GM12875 (cell line): ENCODE data around the gene RNF44.

Experiments
- H3K4me3 ChIP-seq: one replicate; pipeline ENCODE4 v1.5.1; 2011; ENCODE audit warnings: low read depth, low read length, control low read depth
- CTCF ChIP-seq: IDR thresholded peaks from 2 replicates; pipeline ENCODE4 v1.5.1; 2011; ENCODE audit warnings: low read depth, mild to moderate bottlenecking, control low read depth, inconsistent platforms, low read length, moderate library complexity, borderline replicate concordance; ENCODE audit not compliant: insufficient read depth

The RNF44 gene

GRCh38 chr5:176531902-176532493 is 5.2 kb downstream of the RNF44 start:
- H3K4me3 ChIP-seq: no peak overlapping the region
- TF ChIP-seq CTCF: no peak

- no peak for TF ChIP-seq CTCF
- peak overlapping the region; percentile 10 for H3K4me3 ChIP-seq
Measured at GRCh38 chr5:176530983-176531901, 6.0 kb downstream of the RNF44 start.

GRCh38 chr5:176530393-176530982 is 6.7 kb downstream of the RNF44 start:
- no peak for TF ChIP-seq CTCF
- peak overlapping the region; percentile 6 for H3K4me3 ChIP-seq

- peak overlapping the region; percentile 19 for H3K4me3 ChIP-seq
- no peak for TF ChIP-seq CTCF
Measured at GRCh38 chr5:176529741-176530141, 7.5 kb downstream of the RNF44 start.

- H3K4me3 ChIP-seq: peak overlapping the region; percentile 19
- no peak for TF ChIP-seq CTCF
Measured at GRCh38 chr5:176529116-176529740, 8.0 kb downstream of the RNF44 start.

GRCh38 chr5:176528761-176529115 is 8.5 kb downstream of the RNF44 start:
- no peak overlapping the region for H3K4me3 ChIP-seq
- no peak for TF ChIP-seq CTCF

GRCh38 chr5:176528301-176528700 is 8.9 kb downstream of the RNF44 start:
- no peak for TF ChIP-seq CTCF
- H3K4me3 ChIP-seq: no peak overlapping the region
